HG02970 (cell line): ENCODE data around the gene TRANK1.

Experiments
- ATAC-seq: cut with Tn5 transposase; IDR thresholded peaks from one replicate; pipeline ENCODE4 v1.9.1; 2021; ENCODE audit warnings: mild to moderate bottlenecking, moderate library complexity, moderate number of reproducible peaks; ENCODE audit not compliant: unreplicated experiment, low FRiP score

The TRANK1 gene

DNA sequence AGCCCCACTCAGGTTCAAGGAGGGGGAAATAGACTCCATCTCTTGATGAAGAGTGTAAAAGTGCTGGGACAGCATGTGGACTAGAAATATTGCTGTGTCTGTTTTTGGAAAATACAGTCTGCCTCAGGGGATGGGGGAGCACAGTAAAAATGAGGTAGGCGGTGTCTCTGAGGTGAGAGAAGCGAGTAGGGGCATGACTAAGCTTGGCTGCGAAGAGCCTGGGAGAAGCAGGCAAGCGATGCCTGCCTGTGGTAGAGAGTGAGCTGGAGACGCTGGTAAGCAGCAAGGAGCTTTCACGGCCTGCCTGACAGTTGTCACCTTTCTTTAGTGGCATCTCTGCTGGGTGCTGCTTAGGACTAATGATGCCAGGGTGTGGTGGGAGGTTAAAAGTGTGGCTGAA lies 131.5 kb downstream of the TRANK1 start:
- no peak for ATAC-seq

DNA sequence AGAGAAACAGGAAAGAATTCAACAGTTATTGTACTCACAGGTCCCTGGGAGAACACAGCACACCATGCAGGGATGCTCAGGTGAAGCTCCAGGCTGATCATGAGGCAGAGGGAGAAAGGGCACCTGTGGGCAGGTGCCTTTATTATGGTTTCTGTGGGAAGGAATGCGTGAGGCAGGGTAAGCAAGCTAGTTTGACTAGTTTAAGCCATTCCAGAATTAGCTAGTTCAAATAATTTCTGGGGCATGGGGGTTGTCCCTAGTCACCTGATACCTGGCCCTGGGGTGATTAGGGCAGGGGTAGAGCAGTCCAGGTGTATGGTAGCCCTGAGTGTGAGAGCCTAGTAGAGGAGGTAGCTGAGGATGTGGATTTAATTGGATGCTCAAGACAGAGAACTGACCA lies 132.6 kb downstream of the TRANK1 start:
- ATAC-seq: no peak

GRCh38 chr3:36811768-36812167 lies 133.1 kb downstream of the TRANK1 start:
- no peak for ATAC-seq

DNA sequence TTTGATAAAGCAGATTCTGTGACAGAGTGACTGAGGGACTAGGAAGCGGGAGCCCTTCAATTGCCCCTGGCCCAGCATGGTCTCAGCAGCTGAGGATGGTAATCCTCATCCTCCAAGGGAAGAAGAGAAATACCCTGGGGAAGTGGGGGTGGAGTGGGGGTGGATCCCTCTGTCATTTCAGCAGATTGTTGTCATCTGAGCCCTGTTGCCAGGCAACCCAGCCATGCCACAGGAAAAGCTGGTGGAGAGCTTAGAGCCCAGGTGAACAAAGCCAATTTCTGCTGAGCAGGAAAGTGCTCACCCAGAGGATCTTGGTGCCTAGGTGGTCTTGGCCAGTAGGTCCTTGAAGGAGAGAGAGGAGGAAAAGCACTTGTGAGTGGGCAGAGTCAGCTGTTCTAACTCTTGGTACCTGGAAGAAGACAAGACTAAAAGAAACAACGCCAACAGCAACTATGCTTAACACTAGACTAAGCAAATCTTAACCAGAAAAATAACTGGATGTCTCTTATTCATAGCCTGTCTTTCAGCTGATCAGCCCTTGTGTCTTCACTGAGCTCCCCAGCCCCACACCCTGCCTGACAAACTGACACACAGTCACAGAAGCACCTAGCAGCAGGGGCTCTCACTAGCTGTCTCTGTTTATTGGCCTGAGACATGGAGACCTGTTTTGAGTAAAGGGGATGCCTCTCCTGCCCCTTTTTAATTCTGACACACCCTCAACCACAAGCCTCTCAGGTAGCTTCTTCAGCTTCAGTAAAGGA lies 140.4 kb downstream of the TRANK1 start:
- no peak for ATAC-seq

GRCh38 chr3:36803091-36803791 lies 141.6 kb downstream of the TRANK1 start:
- no peak for ATAC-seq

DNA sequence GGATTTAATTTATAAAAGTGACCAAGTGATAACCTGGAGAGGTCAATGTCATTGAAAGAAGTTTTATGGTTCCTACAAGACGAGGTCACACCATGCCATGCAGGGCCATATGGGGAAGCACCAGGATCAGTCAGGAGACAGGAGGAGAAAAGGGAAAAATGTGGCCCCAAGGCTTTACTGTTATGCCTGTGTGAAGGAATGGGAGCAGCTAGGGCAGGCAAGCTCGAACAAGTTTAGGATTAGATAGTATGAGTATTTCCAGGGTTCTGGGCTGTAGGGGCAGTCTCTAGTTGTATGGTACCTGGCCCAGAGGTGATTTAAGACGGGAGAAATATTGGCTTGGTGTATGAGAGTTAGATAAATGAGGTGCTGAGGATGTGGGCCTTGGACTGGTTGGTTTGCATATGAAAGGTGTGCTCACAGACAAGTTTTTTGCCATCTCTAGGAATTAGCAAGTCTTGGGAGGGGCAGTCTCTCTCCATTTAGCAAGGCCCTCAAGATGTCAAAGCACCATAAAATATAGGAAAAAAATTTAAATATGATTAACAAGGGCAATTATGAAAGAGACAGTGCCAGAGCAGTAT lies 144.2 kb downstream of the TRANK1 start:
- no peak for ATAC-seq

GRCh38 chr3:36796881-36797280 lies 148.0 kb downstream of the TRANK1 start:
- ATAC-seq: no peak

DNA sequence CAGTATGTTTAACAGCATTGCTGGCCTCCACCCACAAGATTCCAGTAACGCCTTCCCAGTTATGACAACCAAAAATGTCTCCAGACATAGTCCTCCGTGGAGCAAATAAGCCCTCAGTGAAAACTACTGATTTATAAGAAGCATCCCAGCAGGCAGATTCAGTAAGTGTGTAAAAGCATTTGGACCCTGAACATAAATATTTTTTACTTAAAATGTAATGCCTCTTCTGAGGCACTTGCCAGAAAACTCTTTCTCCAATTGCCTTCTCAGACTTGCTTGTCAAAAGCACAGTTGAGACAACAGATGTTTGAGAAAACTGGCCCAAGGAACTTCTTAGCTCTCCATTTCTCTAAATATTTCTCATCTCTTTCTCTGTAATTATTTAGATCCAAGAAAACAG lies 148.7 kb downstream of the TRANK1 start:
- no peak for ATAC-seq

DNA sequence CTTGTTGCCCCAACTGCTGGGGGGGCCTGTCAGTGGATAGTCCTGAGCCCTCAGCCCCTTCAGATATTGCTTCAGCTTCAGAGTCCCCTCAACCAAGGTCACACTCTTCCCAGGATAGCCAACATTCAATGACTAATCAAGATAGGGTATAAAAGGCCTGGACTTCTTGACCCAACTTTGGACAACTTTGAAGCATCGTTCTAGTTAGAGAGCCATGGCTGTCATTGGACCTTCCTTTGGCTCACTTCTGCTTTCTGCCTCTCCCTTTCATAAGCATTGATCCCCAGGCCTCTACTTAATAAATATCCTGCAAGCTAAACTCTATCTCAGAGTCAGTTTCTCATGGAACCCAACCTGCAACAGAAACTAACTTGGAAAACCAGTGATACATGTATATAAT lies 149.2 kb downstream of the TRANK1 start:
- ATAC-seq: no peak

GRCh38 chr3:36792342-36792741 lies 152.5 kb downstream of the TRANK1 start:
- ATAC-seq: no peak

DNA sequence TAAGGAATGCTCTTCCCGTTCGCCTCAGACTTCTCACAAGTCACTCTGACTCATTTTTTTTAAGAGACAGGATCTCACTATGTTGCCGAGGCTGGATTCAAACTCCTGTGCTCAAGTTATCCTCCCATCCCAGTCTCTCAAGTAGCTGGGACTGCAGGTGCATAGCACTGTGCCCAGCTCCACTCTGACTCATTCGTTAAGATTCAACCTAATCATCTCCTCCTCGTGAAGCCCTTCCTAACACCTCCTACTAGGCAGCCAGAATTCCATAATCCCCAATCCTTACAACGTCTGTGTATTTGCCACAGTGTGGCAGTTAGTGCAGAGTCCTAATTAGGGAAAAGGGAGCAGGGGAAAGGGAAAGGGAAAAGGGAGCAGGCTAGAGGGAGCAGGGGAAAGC lies 154.1 kb downstream of the TRANK1 start:
- ATAC-seq: no peak

- no peak for ATAC-seq
These were observed 157.6 kb downstream of the TRANK1 start for GRCh38 chr3:36786921-36787890.

DNA sequence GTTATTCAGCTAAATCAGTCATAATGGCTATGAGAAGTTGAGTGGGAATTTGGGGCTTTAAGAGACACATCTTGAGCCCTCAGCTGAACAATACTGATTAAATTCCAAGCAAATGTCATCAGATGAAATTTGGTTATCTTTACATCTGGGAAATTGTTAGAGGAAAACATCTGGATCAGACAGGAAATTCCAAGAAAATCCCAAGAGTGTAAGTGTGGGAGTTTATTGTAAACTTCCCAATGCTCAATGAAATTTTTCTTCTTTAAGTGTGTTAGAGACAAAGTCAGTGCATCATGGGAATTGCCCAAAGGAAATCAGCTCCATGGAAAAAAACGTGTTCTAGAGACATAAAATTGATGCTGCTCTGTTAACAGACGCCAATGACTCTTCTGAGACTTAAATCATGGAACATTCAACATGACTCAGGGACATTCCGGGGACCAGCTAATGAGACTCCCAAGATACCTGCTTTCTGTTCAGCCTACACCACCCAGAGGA lies 160.7 kb downstream of the TRANK1 start:
- ATAC-seq: no peak

DNA sequence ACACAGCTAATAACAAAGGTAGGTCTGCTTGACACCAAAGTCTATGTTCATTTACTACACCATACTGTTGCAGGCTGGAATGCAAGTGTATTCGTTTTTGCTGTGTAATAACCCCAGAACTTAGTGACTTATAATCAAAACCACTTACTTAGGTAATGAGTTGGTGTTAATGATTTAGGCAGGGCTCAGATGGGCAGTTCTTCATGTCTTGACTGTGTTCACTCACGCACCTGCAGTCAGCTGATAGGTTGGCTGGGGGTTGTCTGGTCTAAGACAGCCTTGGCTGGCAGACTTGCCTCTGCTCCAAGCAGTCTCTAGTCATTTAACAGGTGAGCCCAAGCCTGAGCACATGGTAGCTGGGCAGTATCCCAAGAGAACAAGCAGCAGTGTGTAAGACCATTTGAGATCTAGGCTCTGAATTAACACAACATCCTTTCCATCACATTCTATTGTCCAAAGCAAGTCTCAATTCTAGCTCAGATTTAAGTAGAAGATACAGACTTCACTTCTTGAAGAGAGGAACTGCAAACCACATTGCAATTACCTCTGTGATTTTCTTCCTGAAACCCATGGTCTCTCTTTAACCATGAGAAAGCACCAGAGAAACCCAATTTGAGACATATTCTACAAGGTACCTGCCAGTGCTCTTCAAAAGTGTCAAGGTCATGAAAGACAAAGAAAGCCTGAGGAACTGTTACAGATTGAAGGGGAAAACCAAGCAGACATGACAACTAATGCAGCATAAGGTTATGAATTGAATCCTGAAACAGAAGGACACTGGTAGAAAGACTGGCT lies 167.2 kb downstream of the TRANK1 start:
- no peak for ATAC-seq
